GM12878 (cell line): ENCODE results near the gene MKNK1. TPM values are rescaled to one million over a fixed set of nuclear protein-coding genes. Genes with fewer than 3 reads are reported as not detected.

ENCODE experiments used
- ATAC-seq: fragments of 200-7000 bp; cut with Tn5 transposase; 3 replicates; pipeline ENCODE4 v1.9.1; 2020; ENCODE audit warnings: mild to moderate bottlenecking, moderate library complexity
- BruUV-seq: library from RNA; stranded (reverse); fragments of 400-500 nt; replicated peaks from 2 replicates; lab custom pipeline; 2021; lab: Mats Ljungman, UMichigan
- CTCF ChIA-PET: fragments of 300-600 bp; sonication (Branson Sonifier 250); formaldehyde crosslinking; extraction: SDS; loops from one replicate; lab custom pipeline; 2021; ENCODE audit warnings: inconsistent platforms; lab: Yijun Ruan, JAX
- POLR2A ChIA-PET: fragments of 350-600 bp; formaldehyde crosslinking; extraction: SDS; loops from one replicate; lab custom pipeline; 2021; ENCODE audit warnings: inconsistent platforms; lab: Charles Lee
- RAD21 ChIA-PET: fragments of 300-600 bp; sonication (Branson Sonifier 250); formaldehyde crosslinking; loops from one replicate; lab custom pipeline; 2023; ENCODE audit warnings: antibody characterized with exemption; ENCODE audit not compliant: unreplicated experiment; lab: Charles Lee
- SMC1A ChIA-PET: fragments of 300-600 bp; sonication (Branson Sonifier 250); formaldehyde crosslinking; loops from one replicate; lab custom pipeline; 2023; ENCODE audit not compliant: unreplicated experiment, uncharacterized antibody; lab: Charles Lee
- DNase-seq: peaks from one replicate; pipeline ENCODE4 v3.0.0-alpha.2; 2011; ENCODE audit warnings: low read depth, low spot score
- FAIRE-seq: peaks from 3 replicates; lab custom pipeline; 2011; peaks lifted over from hg19 to GRCh38; lab: Jason Lieb, UNC
- H2AFZ ChIP-seq: 2 replicates; pipeline ENCODE4 v1.6.0; 2011; ENCODE audit warnings: low read depth, low read length, control low read depth; ENCODE audit not compliant: control insufficient read depth
- H3K27ac ChIP-seq: 2 replicates; pipeline ENCODE4 v1.5.1; 2011; ENCODE audit warnings: control low read depth; ENCODE audit not compliant: control insufficient read depth, insufficient read depth
- H3K27me3 ChIP-seq, 2 experiments: replicated peaks in 1 of 2; 2 replicates each; pipeline versions ENCODE4 v1.6.0 to v1.6.1; 2011; ENCODE audit warnings: low read length in 1 of 2; ENCODE audit not compliant: control insufficient read depth in 2 of 2, insufficient read depth in 2 of 2
- H3K36me3 ChIP-seq, 2 experiments: 2 replicates each; pipeline ENCODE4 v1.5.1; 2011; ENCODE audit warnings: low read length in 1 of 2; ENCODE audit not compliant: control insufficient read depth in 2 of 2, insufficient read depth in 2 of 2
- H3K4me1 ChIP-seq: 2 replicates; pipeline ENCODE4 v1.6.1; 2011; ENCODE audit warnings: mild to moderate bottlenecking, low read length, moderate library complexity, mixed read lengths; ENCODE audit not compliant: control insufficient read depth, insufficient read depth
- H3K4me2 ChIP-seq: 2 replicates; pipeline ENCODE4 v1.6.0; 2011; ENCODE audit warnings: control low read depth; ENCODE audit not compliant: control insufficient read depth, insufficient read depth
- H3K4me3 ChIP-seq: fragments of 200-600 bp; sonication (generic); 2 replicates; pipeline ENCODE4 v1.5.1; 2016
- H3K79me2 ChIP-seq: 2 replicates; pipeline ENCODE4 v1.6.0; 2011; ENCODE audit warnings: low read length; ENCODE audit not compliant: control insufficient read depth, insufficient read depth
- H3K9ac ChIP-seq: 2 replicates; pipeline ENCODE4 v1.8.0; 2011; ENCODE audit warnings: low read length, control low read depth, mixed read lengths; ENCODE audit not compliant: control insufficient read depth, insufficient read depth
- H3K9me3 ChIP-seq: replicated peaks from 3 replicates; pipeline ENCODE4 v1.5.1; 2011; ENCODE audit warnings: mild to moderate bottlenecking, low read length; ENCODE audit not compliant: control insufficient read depth, insufficient read depth
- H4K20me1 ChIP-seq: 2 replicates; pipeline ENCODE4 v1.6.0; 2011; ENCODE audit not compliant: control insufficient read depth, insufficient read depth
- ATF7 ChIP-seq: fragments of 450-650 bp; IDR thresholded peaks from 2 replicates; pipeline ENCODE4 v1.6.1; 2016; ENCODE audit warnings: low read depth, mild to moderate bottlenecking
- BRCA1 ChIP-seq: IDR thresholded peaks from 2 replicates; pipeline ENCODE4 v1.6.1; 2011; ENCODE audit warnings: low read depth, low read length, improper control_type of control experiment
- CHD4 ChIP-seq: fragments of 200-600 bp; sonication (generic); IDR thresholded peaks from 2 replicates; pipeline ENCODE4 v1.6.1; 2016; ENCODE audit warnings: mild to moderate bottlenecking
- IKZF1 ChIP-seq: fragments of 450-650 bp; conservative IDR thresholded peaks from 2 replicates; pipeline ENCODE4 v1.6.1; 2017; ENCODE audit warnings: antibody characterized with exemption, mild to moderate bottlenecking
- IRF5 ChIP-seq: fragments of 450-650 bp; IDR thresholded peaks from 2 replicates; pipeline ENCODE4 v1.6.1; 2017; ENCODE audit warnings: borderline replicate concordance
- MAX ChIP-seq: IDR thresholded peaks from 2 replicates; pipeline ENCODE4 v1.6.1; 2012; ENCODE audit warnings: low read depth, low read length, improper control_type of control experiment
- MEF2B ChIP-seq: fragments of 450-650 bp; IDR thresholded peaks from 2 replicates; pipeline ENCODE4 v1.6.1; 2018; ENCODE audit warnings: mild to moderate bottlenecking, moderate library complexity; ENCODE audit not compliant: partially characterized antibody, poor library complexity, severe bottlenecking
- MXI1 ChIP-seq: fragments of 150-350 bp; IDR thresholded peaks from 2 replicates; pipeline ENCODE4 v1.6.1; 2011; ENCODE audit warnings: low read depth, mild to moderate bottlenecking, inconsistent platforms, low read length, improper control_type of control experiment
- NBN ChIP-seq: fragments of 450-650 bp; IDR thresholded peaks from 2 replicates; pipeline ENCODE4 v1.6.1; 2016
- NFYA ChIP-seq: IDR thresholded peaks from 2 replicates; pipeline ENCODE4 v1.6.1; 2011; ENCODE audit warnings: low read depth, mild to moderate bottlenecking, low read length, improper control_type of control experiment, borderline replicate concordance
- NFYB ChIP-seq: IDR thresholded peaks from 2 replicates; pipeline ENCODE4 v1.6.1; 2011; ENCODE audit warnings: low read depth, mild to moderate bottlenecking, low read length, improper control_type of control experiment, moderate library complexity; ENCODE audit not compliant: insufficient read depth
- NKRF ChIP-seq: fragments of 450-650 bp; conservative IDR thresholded peaks from 2 replicates; pipeline ENCODE4 v1.6.1; 2017; ENCODE audit warnings: mild to moderate bottlenecking, moderate library complexity
- NRF1 ChIP-seq: conservative IDR thresholded peaks from 2 replicates; pipeline ENCODE4 v1.6.1; 2011; ENCODE audit warnings: mild to moderate bottlenecking, low read depth, low read length, improper control_type of control experiment
- RAD21 ChIP-seq: IDR thresholded peaks from 2 replicates; pipeline ENCODE4 v1.6.1; 2011; ENCODE audit warnings: mild to moderate bottlenecking, low read depth, low read length, moderate library complexity; ENCODE audit not compliant: insufficient read depth
- REST ChIP-seq: IDR thresholded peaks from 2 replicates; pipeline ENCODE4 v1.6.1; 2012; ENCODE audit warnings: mild to moderate bottlenecking, low read depth, low read length
- SP1 ChIP-seq: IDR thresholded peaks from one replicate; pipeline ENCODE4 v1.6.1; 2011; ENCODE audit warnings: low read depth, low read length
- TCF7 ChIP-seq: IDR thresholded peaks from 2 replicates; pipeline ENCODE4 v1.6.1; 2014; ENCODE audit warnings: antibody characterized with exemption, borderline replicate concordance
- ZNF217 ChIP-seq: fragments of 450-650 bp; IDR thresholded peaks from 2 replicates; pipeline ENCODE4 v1.6.1; 2017; ENCODE audit warnings: antibody characterized with exemption, mild to moderate bottlenecking
- ZNF622 ChIP-seq: fragments of 450-650 bp; IDR thresholded peaks from 2 replicates; pipeline ENCODE4 v1.6.1; 2017; ENCODE audit warnings: mild to moderate bottlenecking, inconsistent platforms
- WGBS: methylation state at CpG from one replicate; pipeline ENCODE4 v1.1.6; 2016; ENCODE audit warnings: low lambda C conversion rate; ENCODE audit not compliant: insufficient replicate concordance, insufficient coverage; ENCODE audit errors: missing lambda C conversion rate; 5-methylcytosine and 5-hydroxymethylcytosine counted together
- in situ Hi-C: fragments of 300-500 bp; cut with MboI; formaldehyde crosslinking; loops from 9 replicates; pipeline ENCODE4 v1.14.3; 2018; ENCODE audit warnings: mixed read lengths
- intact Hi-C: fragments of 100-400 bp; cut with micrococcal nuclease; formaldehyde crosslinking; loops from one replicate; pipeline ENCODE4 v1.14.2; 2022; ENCODE audit not compliant: unreplicated experiment
- polyA plus RNA-seq, 11 experiments: library from polyadenylated mRNA; depleted of rRNA in 4 of 11; unstranded in 6 of 11; stranded (reverse) in 5 of 11; fragments of >200 nt; fragmentation: Nextera tagmentation in 4 of 11; fragmentation: Illumina TruSeq in 1 of 11; extraction: Ambion mirVana in 4 of 11; extraction: Trizol in 1 of 11; gene quantifications; 1 replicate in 1 of 11; 2 replicates in 10 of 11; pipeline versions ENCODE4 v1.2.1 to v1.2.3, GENCODE V29; 2011 to 2016; ENCODE audit warnings: inconsistent platforms in 2 of 11, missing spikeins in 2 of 11, low read depth in 1 of 11
- total RNA-seq, 4 experiments: library from RNA; depleted of rRNA in 3 of 4; stranded (reverse); fragments of >200 nt in 3 of 4; fragmentation: Illumina TruSeq in 1 of 4; extraction: Trizol in 1 of 4; gene quantifications; 2 replicates each; pipeline versions ENCODE4 v1.2.1 to v1.2.3, GENCODE V29; 2013 to 2021

The MKNK1 gene
- total and polyA plus RNA-seq, 10 of the 15 experiments (the other 5 are each of a cell fraction or from before 2014, with no cell fraction given): 13.7 to 29.9 (median 26.5) TPM

- SMC1A ChIA-PET: no interaction called here
Observed at GRCh38 chr1:46563341-46563740, 40.7 kb downstream of the MKNK1 start.

More at GRCh38 chr1:46563341-46563740, 40.7 kb downstream of the MKNK1 start:
- Histone ChIP-seq H2AFZ (no peak overlapping the region), H3K36me3 (peaks cover 3 to 5% of the 10 kb centered on the region in 2 experiments; a peak in 3 of 4 replicates), H3K27me3 (no peaks in the 10 kb centered on the region), H4K20me1 (no peaks in the 10 kb centered on the region), H3K4me2 (no peak overlapping the region), H3K4me1 (no peaks in the 10 kb centered on the region), H3K27ac (no peak overlapping the region), H3K79me2 (no peaks in the 10 kb centered on the region), H3K9ac (no peak overlapping the region), H3K9me3 (no peaks in the 10 kb centered on the region), H3K4me3 (no peak overlapping the region)
- TF ChIP-seq IRF5 (no peak), SP1 (no peak), MXI1 (no peak), MEF2B (no peak), NFYB (no peak), NKRF (no peak), ZNF217 (no peak), NBN (no peak), MAX (no peak), IKZF1 (no peak), ATF7 (no peak), BRCA1 (no peak), RAD21 (no peak), NRF1 (no peak), TCF7 (no peak), ZNF622 (no peak), CHD4 (no peak), NFYA (no peak), REST (no peak)
- CTCF ChIA-PET: no interaction called here
- RAD21 ChIA-PET: no interaction called here
- no TSS peak for BruUV-seq
- POLR2A ChIA-PET: no interaction called here
- in situ Hi-C loops (no loop called here), intact Hi-C loops (no loop called here)
- 88% methylated on average over 4 of the region's 4 CpGs for WGBS
- FAIRE-seq (no peak), DNase-seq (no peak), ATAC-seq (no peak)
